BE2C (cell line): ENCODE measurements around the gene HYAL3.

Source experiments
- DNase-seq: peaks from one replicate; pipeline ENCODE4 v3.0.0-alpha.2; 2020
- H3K27me3 ChIP-seq: fragments of 250-450 bp; sonication (Bioruptor Pico); 2 replicates; pipeline ENCODE4 v1.5.1; 2020; ENCODE audit warnings: mild to moderate bottlenecking
- H3K36me3 ChIP-seq: fragments of 250-450 bp; sonication (Bioruptor Pico); 2 replicates; pipeline ENCODE4 v1.5.1; 2020; ENCODE audit warnings: mild to moderate bottlenecking
- H3K4me1 ChIP-seq: fragments of 250-450 bp; sonication (Bioruptor Pico); 2 replicates; pipeline ENCODE4 v1.5.1; 2020
- H3K4me3 ChIP-seq: 2 replicates; pipeline ENCODE4 v1.5.1; 2011; ENCODE audit warnings: low read depth, low read length
- H3K9me3 ChIP-seq: fragments of 250-450 bp; sonication (Bioruptor Pico); 2 replicates; pipeline ENCODE4 v1.5.1; 2020
- CTCF ChIP-seq: IDR thresholded peaks from 2 replicates; pipeline ENCODE4 v1.5.1; 2012; ENCODE audit warnings: mild to moderate bottlenecking, low read depth, low read length

HYAL3 gene

DNA sequence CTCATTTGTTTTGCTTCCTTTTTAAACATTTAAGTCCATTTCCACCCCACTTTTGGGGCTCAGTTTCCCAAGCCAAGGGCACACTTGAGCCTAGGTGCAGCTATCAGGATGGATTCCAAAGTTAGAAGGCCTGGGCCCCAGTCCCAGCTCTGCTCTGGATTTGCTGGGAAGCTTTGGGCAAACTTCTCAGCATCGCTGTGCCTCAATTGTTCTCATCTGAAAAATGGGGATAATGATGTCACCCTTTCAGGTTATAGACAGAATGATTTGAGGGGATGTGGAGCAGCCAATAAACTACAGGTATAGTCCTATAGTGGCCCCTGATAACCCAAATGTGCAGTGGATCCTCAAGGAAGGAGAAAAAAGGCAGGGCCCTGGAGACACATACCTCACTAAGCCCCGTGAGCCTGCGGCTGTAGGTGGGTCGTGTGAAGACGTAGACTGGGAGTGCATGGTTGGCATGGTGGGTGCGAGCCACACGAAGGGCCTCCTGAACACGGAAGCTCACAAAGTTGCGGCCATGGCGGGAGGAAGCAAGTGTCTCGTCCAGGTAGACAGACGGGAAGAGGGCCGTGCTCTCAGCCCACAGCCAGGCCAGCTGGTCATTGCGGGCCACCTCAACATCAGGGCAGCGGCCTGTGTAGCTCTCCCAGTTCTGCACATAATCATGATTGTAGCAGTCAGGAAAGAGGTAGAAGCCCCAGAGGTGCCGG is 20.1 kb upstream of the HYAL3 start:
- H3K36me3 ChIP-seq: peaks cover 17% of the 10 kb centered on the region
- no peak for DNase-seq
- H3K4me3 ChIP-seq: no peak overlapping the region
- no peaks in the 10 kb centered on the region for H3K27me3 ChIP-seq
- peaks cover 3% of the 10 kb centered on the region for H3K4me1 ChIP-seq
- TF ChIP-seq CTCF: no peak
- H3K9me3 ChIP-seq: no peaks in the 10 kb centered on the region

- Histone ChIP-seq H3K4me3 (no peak overlapping the region), H3K4me1 (peaks cover 3% of the 10 kb centered on the region), H3K36me3 (peaks cover 17% of the 10 kb centered on the region), H3K9me3 (no peaks in the 10 kb centered on the region), H3K27me3 (no peaks in the 10 kb centered on the region)
- no peak for TF ChIP-seq CTCF
- no peak for DNase-seq
Measured at GRCh38 chr3:50318615-50319014, 19.4 kb upstream of the HYAL3 start.

DNA sequence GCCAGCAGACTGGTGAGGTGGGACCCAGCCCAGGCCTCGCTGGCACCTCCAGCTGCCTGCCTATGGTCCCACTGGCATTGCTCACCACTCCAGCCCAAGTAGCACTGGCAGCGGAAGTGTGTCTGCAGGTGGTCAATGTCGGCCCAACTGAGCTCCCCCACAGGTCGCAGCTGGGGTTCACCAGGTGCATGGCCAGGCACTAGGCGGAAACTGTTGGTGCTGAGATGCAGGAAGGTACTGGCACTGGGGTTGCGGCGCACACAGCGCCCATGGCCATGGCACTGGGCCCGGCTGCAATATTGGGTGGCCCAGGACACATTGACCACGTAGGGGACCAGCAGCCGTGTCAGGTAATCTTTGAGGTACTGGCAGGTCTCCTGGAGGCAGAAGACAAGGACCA is 19.0 kb upstream of the HYAL3 start:
- Histone ChIP-seq H3K4me3 (no peak overlapping the region), H3K27me3 (no peaks in the 10 kb centered on the region), H3K4me1 (peaks cover 3% of the 10 kb centered on the region), H3K9me3 (no peaks in the 10 kb centered on the region), H3K36me3 (peaks cover 17% of the 10 kb centered on the region)
- no peak for DNase-seq
- no peak for TF ChIP-seq CTCF

DNA sequence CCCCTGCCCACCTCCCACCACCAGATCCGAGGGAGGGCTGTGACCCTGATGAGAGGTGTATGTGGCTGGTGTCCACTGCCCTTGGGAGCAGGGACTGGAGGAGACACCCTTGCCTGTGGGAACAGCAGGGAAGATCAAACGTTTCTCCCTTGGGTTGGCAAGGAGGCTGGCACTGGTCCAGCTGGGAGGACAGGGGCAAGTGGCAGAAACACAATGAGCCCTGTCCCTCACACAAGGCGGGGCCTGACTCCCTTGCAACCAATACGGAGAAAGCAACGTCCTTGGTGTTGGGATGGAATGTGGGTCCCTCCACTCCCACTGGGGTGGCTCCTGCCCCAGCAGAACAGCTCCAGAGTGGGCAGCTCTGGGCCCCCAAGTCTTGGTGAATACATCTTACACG is 18.1 kb upstream of the HYAL3 start:
- Histone ChIP-seq H3K4me3 (no peak overlapping the region), H3K27me3 (no peaks in the 10 kb centered on the region), H3K4me1 (peaks cover 3% of the 10 kb centered on the region), H3K9me3 (no peaks in the 10 kb centered on the region), H3K36me3 (peaks cover 17% of the 10 kb centered on the region)
- TF ChIP-seq CTCF: no peak
- no peak for DNase-seq

- H3K4me3 ChIP-seq: no peak overlapping the region
- no peak for DNase-seq
- H3K4me1 ChIP-seq: no peaks in the 10 kb centered on the region; the same call in none of the 2 replicates
- H3K27me3 ChIP-seq: no peaks in the 10 kb centered on the region
- no peaks in the 10 kb centered on the region for H3K9me3 ChIP-seq
- H3K36me3 ChIP-seq: peaks cover 17% of the 10 kb centered on the region
- no peak for TF ChIP-seq CTCF
Measured at GRCh38 chr3:50316657-50317242, 17.5 kb upstream of the HYAL3 start.

DNA sequence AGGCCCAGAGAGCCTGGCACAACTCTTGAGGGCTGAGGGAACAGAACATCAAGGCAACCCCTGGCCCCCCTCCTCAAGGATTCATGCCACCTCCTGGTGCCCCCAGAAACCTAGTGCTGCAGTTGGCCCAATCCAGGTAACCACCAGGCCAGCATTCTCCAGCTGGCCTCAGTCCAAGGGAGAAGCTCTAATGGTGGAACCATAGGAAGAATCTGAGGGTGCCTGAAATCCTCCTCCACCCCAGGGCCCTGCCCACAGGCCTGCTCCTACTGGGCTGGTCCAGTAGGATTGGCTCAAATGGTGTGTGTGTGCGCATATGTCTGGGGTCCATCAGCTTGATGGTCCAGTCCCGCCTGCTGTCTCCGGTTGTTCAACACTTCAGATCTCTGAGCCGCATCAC is 15.6 kb upstream of the HYAL3 start:
- DNase-seq: no peak
- no peak for TF ChIP-seq CTCF
- Histone ChIP-seq H3K9me3 (no peaks in the 10 kb centered on the region), H3K27me3 (no peaks in the 10 kb centered on the region), H3K36me3 (peaks cover 14% of the 10 kb centered on the region), H3K4me1 (no peaks in the 10 kb centered on the region), H3K4me3 (no peak overlapping the region)
